Measurements from ENCODE around the gene ST3GAL3.

DNA sequence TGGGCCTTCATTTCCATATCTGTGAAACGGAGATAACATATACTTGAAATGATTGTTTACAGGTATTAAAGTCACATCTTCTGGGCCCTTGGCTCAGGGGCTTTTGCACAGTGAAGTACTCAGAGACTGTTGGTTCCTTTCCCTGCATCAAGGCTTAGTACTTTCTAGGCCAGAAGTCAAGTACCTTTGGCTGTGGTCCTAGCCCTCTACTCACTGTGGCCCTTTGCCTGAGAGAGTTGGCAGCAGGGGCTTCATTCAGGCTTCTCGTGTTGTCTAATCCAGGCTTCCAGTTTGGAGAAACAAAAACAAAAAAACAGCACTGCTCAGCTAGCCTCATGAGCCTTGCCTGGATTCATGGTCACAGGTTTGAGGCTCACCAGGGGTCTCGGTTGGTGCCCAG lies 254.4 kb downstream of the ST3GAL3 start:
- TF ChIP-seq, protein P1, sequence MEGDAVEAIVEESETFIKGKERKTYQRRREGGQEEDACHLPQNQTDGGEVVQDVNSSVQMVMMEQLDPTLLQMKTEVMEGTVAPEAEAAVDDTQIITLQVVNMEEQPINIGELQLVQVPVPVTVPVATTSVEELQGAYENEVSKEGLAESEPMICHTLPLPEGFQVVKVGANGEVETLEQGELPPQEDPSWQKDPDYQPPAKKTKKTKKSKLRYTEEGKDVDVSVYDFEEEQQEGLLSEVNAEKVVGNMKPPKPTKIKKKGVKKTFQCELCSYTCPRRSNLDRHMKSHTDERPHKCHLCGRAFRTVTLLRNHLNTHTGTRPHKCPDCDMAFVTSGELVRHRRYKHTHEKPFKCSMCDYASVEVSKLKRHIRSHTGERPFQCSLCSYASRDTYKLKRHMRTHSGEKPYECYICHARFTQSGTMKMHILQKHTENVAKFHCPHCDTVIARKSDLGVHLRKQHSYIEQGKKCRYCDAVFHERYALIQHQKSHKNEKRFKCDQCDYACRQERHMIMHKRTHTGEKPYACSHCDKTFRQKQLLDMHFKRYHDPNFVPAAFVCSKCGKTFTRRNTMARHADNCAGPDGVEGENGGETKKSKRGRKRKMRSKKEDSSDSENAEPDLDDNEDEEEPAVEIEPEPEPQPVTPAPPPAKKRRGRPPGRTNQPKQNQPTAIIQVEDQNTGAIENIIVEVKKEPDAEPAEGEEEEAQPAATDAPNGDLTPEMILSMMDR (conservative IDR thresholded peaks at IDR 0.05; ENCODE audit: low read depth in 2 of 2), result no peak
- TF ChIP-seq POLR2AphosphoS5 (IDR thresholded peaks at IDR 0.05; ENCODE audit: low read depth) (no peak), EZH2 (IDR thresholded peaks at IDR 0.05; ENCODE audit: low read depth, unreplicated experiment) (no peak), ZNF331 (CRISPR knock-in tag; IDR thresholded peaks at IDR 0.05; ENCODE audit: low read depth) (no peak), CREB1 (CRISPR knock-in tag; IDR thresholded peaks at IDR 0.05; ENCODE audit: low read depth) (no peak), ETS1 (IDR thresholded peaks at IDR 0.05) (no peak)

All from GM23338 (cell line).